AG09319 (cell line): ENCODE measurements around the gene TBC1D16.

ENCODE experiments used
- DNase-seq: peaks from one replicate; pipeline ENCODE4 v3.0.0-alpha.2; 2010; ENCODE audit warnings: low read depth; ENCODE audit errors: extremely low read depth
- TF ChIP-seq, protein P1 (sequence below): IDR thresholded peaks from 2 replicates; pipeline ENCODE4 v1.5.1; 2011; ENCODE audit warnings: low read depth, mild to moderate bottlenecking, inconsistent platforms, low read length, moderate library complexity

TBC1D16 gene

DNA sequence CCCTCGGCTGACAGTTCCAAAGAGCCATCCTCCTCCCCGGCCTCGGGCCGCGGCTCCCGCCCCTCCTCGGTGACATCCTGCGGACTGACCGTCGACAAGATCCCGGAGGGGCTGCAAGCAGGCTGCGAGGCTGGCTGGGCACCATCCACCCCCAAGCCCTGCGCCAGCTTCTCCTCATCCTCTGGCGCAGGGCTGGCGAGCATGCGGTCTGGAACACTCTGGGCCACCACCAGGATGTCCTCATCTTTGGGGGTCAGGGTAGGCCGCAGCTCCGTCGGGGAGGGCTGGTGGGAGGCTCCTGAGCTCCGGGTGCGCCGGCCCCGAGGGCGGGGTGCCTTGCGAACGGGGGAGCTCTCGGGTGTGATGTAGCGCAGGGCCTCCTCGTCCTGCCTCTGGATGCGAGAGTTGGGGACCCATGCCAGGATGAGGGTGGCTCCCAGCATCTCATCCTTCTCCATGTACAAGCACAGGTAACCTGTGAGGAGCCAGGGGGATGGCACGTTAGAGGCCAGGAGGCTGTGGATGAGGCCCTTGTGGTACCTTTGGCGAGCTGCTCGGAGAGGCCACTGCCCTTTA, 25.3 kb downstream of the TBC1D16 start:
- DNase-seq, result no peak
- TF ChIP-seq, protein P1, sequence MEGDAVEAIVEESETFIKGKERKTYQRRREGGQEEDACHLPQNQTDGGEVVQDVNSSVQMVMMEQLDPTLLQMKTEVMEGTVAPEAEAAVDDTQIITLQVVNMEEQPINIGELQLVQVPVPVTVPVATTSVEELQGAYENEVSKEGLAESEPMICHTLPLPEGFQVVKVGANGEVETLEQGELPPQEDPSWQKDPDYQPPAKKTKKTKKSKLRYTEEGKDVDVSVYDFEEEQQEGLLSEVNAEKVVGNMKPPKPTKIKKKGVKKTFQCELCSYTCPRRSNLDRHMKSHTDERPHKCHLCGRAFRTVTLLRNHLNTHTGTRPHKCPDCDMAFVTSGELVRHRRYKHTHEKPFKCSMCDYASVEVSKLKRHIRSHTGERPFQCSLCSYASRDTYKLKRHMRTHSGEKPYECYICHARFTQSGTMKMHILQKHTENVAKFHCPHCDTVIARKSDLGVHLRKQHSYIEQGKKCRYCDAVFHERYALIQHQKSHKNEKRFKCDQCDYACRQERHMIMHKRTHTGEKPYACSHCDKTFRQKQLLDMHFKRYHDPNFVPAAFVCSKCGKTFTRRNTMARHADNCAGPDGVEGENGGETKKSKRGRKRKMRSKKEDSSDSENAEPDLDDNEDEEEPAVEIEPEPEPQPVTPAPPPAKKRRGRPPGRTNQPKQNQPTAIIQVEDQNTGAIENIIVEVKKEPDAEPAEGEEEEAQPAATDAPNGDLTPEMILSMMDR, result no peak

GRCh38 chr17:80009391-80010282, 26.0 kb downstream of the TBC1D16 start:
- no peak for DNase-seq
- TF ChIP-seq, protein P1, result no peak

DNA sequence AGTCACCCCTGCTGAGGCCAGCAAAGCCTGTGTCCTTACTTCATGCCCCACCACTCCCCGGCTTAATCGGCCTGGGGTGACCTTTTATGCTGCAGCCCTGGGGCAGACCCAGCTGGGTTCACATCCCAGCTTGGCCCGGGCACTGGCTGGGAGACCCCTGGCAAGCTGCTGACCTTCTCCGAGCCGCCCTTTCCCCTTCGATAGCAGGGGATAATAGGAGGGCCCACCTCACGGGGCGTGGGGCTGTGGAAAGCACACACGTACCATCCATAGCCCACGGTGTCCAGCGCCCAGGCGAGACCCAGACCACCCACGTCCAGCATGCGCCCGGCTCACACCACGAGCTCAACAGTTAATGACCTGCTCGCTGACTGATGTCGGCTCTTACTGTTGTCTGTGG, 26.8 kb downstream of the TBC1D16 start:
- TF ChIP-seq, protein P1, result no peak
- no peak for DNase-seq

DNA sequence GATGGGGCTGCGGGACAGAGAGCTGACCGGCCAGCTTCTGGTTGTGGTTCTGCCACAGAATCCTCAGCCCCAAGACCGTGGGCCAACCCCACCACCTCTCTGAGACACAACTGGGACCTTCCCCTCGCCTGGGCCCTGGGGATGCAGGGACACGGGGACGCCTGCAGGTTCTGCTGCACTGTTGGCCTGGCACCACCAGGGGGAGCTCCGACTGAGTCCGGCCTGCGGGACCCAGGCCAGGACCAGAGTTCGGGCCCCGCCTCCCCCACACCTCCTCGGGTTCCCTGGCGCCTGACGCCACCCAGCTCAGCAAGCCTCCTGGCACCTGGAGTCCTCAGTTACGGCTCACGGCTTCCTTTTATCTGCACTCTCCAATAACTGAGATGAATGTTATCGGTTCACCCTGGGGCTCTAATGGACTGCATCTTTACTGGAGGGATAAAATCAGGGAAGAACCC, 27.3 kb downstream of the TBC1D16 start:
- TF ChIP-seq, protein P1, result peak; percentile 94
- no peak for DNase-seq

DNA sequence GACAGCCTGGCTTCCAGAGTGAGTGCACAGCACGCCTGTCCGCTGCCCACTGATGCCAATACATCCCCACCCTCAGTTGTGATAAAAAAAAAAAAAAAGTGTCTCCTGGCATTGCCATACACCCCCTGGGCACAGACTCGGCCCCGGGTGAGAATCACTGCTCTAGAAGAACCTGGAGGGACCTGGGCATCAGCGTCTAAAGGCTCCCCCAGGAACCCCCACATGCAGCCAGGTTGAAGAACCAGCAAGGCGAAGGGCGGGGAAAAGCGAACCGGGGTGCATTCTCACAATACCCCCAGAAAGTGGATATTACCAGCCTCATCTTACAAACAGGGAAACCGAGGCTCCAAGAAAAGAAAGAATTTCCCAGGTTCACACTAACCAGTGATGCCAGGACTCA, 27.7 kb downstream of the TBC1D16 start:
- no peak for DNase-seq
- TF ChIP-seq, protein P1, result no peak

- DNase-seq, result no peak
- TF ChIP-seq, protein P1, result no peak
These were observed 28.6 kb downstream of the TBC1D16 start for GRCh38 chr17:80006811-80007752.
